ENCODE measurements around the gene TRAF1.

The TRAF1 gene

DNA sequence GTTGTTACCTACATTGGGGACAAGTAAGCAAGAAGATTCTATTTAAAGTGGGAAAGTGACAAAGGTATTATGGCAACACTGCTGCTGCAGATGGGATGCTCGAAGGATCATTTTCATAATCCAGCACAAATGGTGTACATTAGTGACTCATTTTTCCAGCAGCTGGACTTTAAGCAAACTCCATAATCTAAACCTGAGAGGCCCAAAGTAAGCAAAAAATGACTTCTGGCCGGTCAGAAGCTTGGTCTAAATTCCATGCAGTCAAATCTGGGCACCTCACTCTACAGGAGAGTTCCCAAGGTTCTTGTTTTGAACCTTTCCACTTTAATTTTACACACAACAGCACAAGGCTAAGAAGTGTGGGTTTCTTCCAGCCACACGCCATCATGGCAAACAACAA lies 43.6 kb upstream of the TRAF1 start:
- H4K20me1 ChIP-seq (ENCODE audit: insufficient read depth, low read length): no peaks in the 10 kb centered on the region
- peak overlapping the region; percentile 18; the same call in 1 of the 2 replicates for H2AFZ ChIP-seq (ENCODE audit: low read depth, low read length)
- H3K79me2 ChIP-seq (ENCODE audit: low read length): no peaks in the 10 kb centered on the region
- no peaks in the 10 kb centered on the region for H3K36me3 ChIP-seq (replicated peaks; ENCODE audit: low read depth, low read length)
- H3K9ac ChIP-seq (ENCODE audit: low read length): peak overlapping the region; percentile 22
- peak overlapping the region; percentile 67 for H3K4me2 ChIP-seq (ENCODE audit: low read length)
- TF ChIP-seq EZH2phosphoT487 (IDR thresholded peaks at IDR 0.05; ENCODE audit: low read depth) (no peak), CTCF (IDR thresholded peaks at IDR 0.05; ENCODE audit: low read depth, low read length) (no peak)
- H3K27ac ChIP-seq (ENCODE audit: low read length): peak overlapping the region; percentile 37
- H3K9me3 ChIP-seq (ENCODE audit: insufficient read depth, low read length): no peaks in the 10 kb centered on the region
- H3K27me3 ChIP-seq (ENCODE audit: low read depth, low read length): no peaks in the 10 kb centered on the region
- H3K4me1 ChIP-seq (ENCODE audit: low read length): peaks cover 37% of the 10 kb centered on the region
- H3K4me3 ChIP-seq (ENCODE audit: low read length): peak overlapping the region; percentile 39

GRCh38 chr9:120966013-120966369 lies 39.4 kb upstream of the TRAF1 start:
- no peak for TF ChIP-seq EZH2phosphoT487 (IDR thresholded peaks at IDR 0.05; ENCODE audit: low read depth)
- TF ChIP-seq CTCF (IDR thresholded peaks at IDR 0.05; ENCODE audit: low read depth, low read length): no peak
- no peak overlapping the region for H3K4me2 ChIP-seq (ENCODE audit: low read length)
- no peaks in the 10 kb centered on the region for H3K9me3 ChIP-seq (ENCODE audit: insufficient read depth, low read length)

GRCh38 chr9:120965344-120966012 lies 38.9 kb upstream of the TRAF1 start:
- H3K9me3 ChIP-seq (ENCODE audit: insufficient read depth, low read length): no peaks in the 10 kb centered on the region
- no peak overlapping the region for H3K4me2 ChIP-seq (ENCODE audit: low read length)
- no peaks in the 10 kb centered on the region for H3K36me3 ChIP-seq (replicated peaks; ENCODE audit: low read depth, low read length)
- H3K4me1 ChIP-seq (ENCODE audit: low read length): peaks cover 15% of the 10 kb centered on the region
- no peaks in the 10 kb centered on the region for H3K27me3 ChIP-seq (ENCODE audit: low read depth, low read length)
- no peak overlapping the region for H2AFZ ChIP-seq (ENCODE audit: low read depth, low read length)
- no peak overlapping the region for H3K4me3 ChIP-seq (ENCODE audit: low read length)
- H4K20me1 ChIP-seq (ENCODE audit: insufficient read depth, low read length): no peaks in the 10 kb centered on the region
- H3K27ac ChIP-seq (ENCODE audit: low read length): no peak overlapping the region
- TF ChIP-seq CTCF (IDR thresholded peaks at IDR 0.05; ENCODE audit: low read depth, low read length): no peak
- no peaks in the 10 kb centered on the region for H3K79me2 ChIP-seq (ENCODE audit: low read length)
- no peak overlapping the region for H3K9ac ChIP-seq (ENCODE audit: low read length)

More at GRCh38 chr9:120966013-120966369, 39.4 kb upstream of the TRAF1 start:
- no peaks in the 10 kb centered on the region for H3K27me3 ChIP-seq (ENCODE audit: low read depth, low read length)
- no peak overlapping the region for H3K4me3 ChIP-seq (ENCODE audit: low read length)
- H4K20me1 ChIP-seq (ENCODE audit: insufficient read depth, low read length): no peaks in the 10 kb centered on the region
- peaks cover 21% of the 10 kb centered on the region for H3K4me1 ChIP-seq (ENCODE audit: low read length)
- no peaks in the 10 kb centered on the region for H3K36me3 ChIP-seq (replicated peaks; ENCODE audit: low read depth, low read length)
- H2AFZ ChIP-seq (ENCODE audit: low read depth, low read length): no peak overlapping the region
- no peak overlapping the region for H3K9ac ChIP-seq (ENCODE audit: low read length)
- no peaks in the 10 kb centered on the region for H3K79me2 ChIP-seq (ENCODE audit: low read length)
- no peak overlapping the region for H3K27ac ChIP-seq (ENCODE audit: low read length)

GRCh38 chr9:120961936-120962335 lies 35.3 kb upstream of the TRAF1 start:
- no peaks in the 10 kb centered on the region for H3K79me2 ChIP-seq (ENCODE audit: low read length)
- H3K27me3 ChIP-seq (ENCODE audit: low read depth, low read length): no peaks in the 10 kb centered on the region
- H3K4me3 ChIP-seq (ENCODE audit: low read length): no peak overlapping the region
- no peak overlapping the region for H2AFZ ChIP-seq (ENCODE audit: low read depth, low read length)
- TF ChIP-seq EZH2phosphoT487 (IDR thresholded peaks at IDR 0.05; ENCODE audit: low read depth): no peak
- no peak for TF ChIP-seq CTCF (IDR thresholded peaks at IDR 0.05; ENCODE audit: low read depth, low read length)
- H3K9me3 ChIP-seq (ENCODE audit: insufficient read depth, low read length): no peaks in the 10 kb centered on the region
- no peaks in the 10 kb centered on the region for H4K20me1 ChIP-seq (ENCODE audit: insufficient read depth, low read length)
- H3K27ac ChIP-seq (ENCODE audit: low read length): no peak overlapping the region
- H3K4me2 ChIP-seq (ENCODE audit: low read length): no peak overlapping the region
- no peak overlapping the region for H3K9ac ChIP-seq (ENCODE audit: low read length)
- H3K36me3 ChIP-seq (replicated peaks; ENCODE audit: low read depth, low read length): no peaks in the 10 kb centered on the region
- H3K4me1 ChIP-seq (ENCODE audit: low read length): no peaks in the 10 kb centered on the region
